GM21360 (cell line): ENCODE data around the gene HSPB9.
"Not testable (repeated sequence)": the region's sequence is repeated elsewhere in the genome, so short reads cannot be mapped to it uniquely, and the experiment has no call there.

ENCODE experiments used
- ATAC-seq: cut with Tn5 transposase; IDR thresholded peaks from one replicate; pipeline ENCODE4 v1.9.1; 2021; ENCODE audit warnings: mild to moderate bottlenecking, moderate library complexity; ENCODE audit not compliant: unreplicated experiment

HSPB9 gene

GRCh38 chr17:42141382-42141781 is 18.8 kb downstream of the HSPB9 start:
- ATAC-seq: no peak

- ATAC-seq: no peak
These were observed 19.8 kb downstream of the HSPB9 start for GRCh38 chr17:42142371-42142896.

- ATAC-seq: not testable (repeated sequence)
These were observed 20.5 kb downstream of the HSPB9 start for GRCh38 chr17:42143138-42143537.

- no peak for ATAC-seq
These were observed 24.5 kb downstream of the HSPB9 start for GRCh38 chr17:42146911-42147607.

GRCh38 chr17:42153919-42154742 is 31.5 kb downstream of the HSPB9 start:
- no peak for ATAC-seq

- ATAC-seq: no peak
These were observed 33.0 kb downstream of the HSPB9 start for GRCh38 chr17:42155614-42156045.

- no peak for ATAC-seq
These were observed 37.4 kb downstream of the HSPB9 start for GRCh38 chr17:42159796-42160530.

GRCh38 chr17:42160531-42160910 is 37.9 kb downstream of the HSPB9 start:
- no peak for ATAC-seq

- ATAC-seq: no peak
These were observed 40.5 kb downstream of the HSPB9 start for GRCh38 chr17:42163113-42163512.

- ATAC-seq: no peak
These were observed 41.2 kb downstream of the HSPB9 start for GRCh38 chr17:42163696-42164407.

GRCh38 chr17:42165751-42166150 is 43.1 kb downstream of the HSPB9 start:
- ATAC-seq: no peak

GRCh38 chr17:42166196-42166763 is 43.7 kb downstream of the HSPB9 start:
- ATAC-seq: no peak

GRCh38 chr17:42167807-42168206 is 45.2 kb downstream of the HSPB9 start:
- no peak for ATAC-seq

GRCh38 chr17:42169351-42169750 is 46.7 kb downstream of the HSPB9 start:
- ATAC-seq: no peak

GRCh38 chr17:42171831-42172230 is 49.2 kb downstream of the HSPB9 start:
- ATAC-seq: no peak
